BJ (cell line): ENCODE data around the gene ADARB2. TPM values are rescaled to one million over a fixed set of nuclear protein-coding genes. Genes with fewer than 3 reads are reported as not detected.

Experiments used
- CTCF ChIA-PET: fragments of 350-600 bp; formaldehyde crosslinking; extraction: SDS; loops from one replicate; lab custom pipeline; 2021; ENCODE audit warnings: antibody characterized with exemption, inconsistent platforms; lab: Yijun Ruan, JAX
- POLR2A ChIA-PET: fragments of 300-600 bp; sonication (Branson Sonifier 250); formaldehyde crosslinking; extraction: SDS; loops from one replicate; lab custom pipeline; 2021; ENCODE audit warnings: antibody characterized with exemption; lab: Charles Lee
- DNase-seq: peaks from one replicate; pipeline ENCODE4 v3.0.0-alpha.2; 2011; ENCODE audit warnings: low read depth
- H3K27me3 ChIP-seq: 2 replicates; pipeline ENCODE4 v1.6.0; 2011; ENCODE audit warnings: low read length; ENCODE audit not compliant: control insufficient read depth, insufficient read depth
- H3K36me3 ChIP-seq: 2 replicates; pipeline ENCODE4 v1.5.1; 2011; ENCODE audit warnings: low read length; ENCODE audit not compliant: control insufficient read depth, insufficient read depth
- H3K4me3 ChIP-seq: 2 replicates; pipeline ENCODE4 v1.5.1; 2011; ENCODE audit warnings: low read depth, mild to moderate bottlenecking, control low read depth, low read length
- CTCF ChIP-seq: IDR thresholded peaks from 2 replicates; pipeline ENCODE4 v1.5.1; 2011; ENCODE audit warnings: low read depth, mild to moderate bottlenecking, control low read depth, inconsistent platforms, low read length, moderate library complexity; ENCODE audit not compliant: insufficient read depth
- polyA plus RNA-seq: library from polyadenylated mRNA; depleted of rRNA; stranded (reverse); fragments of >200 nt; gene quantifications from 2 replicates; pipeline ENCODE4 v1.2.3, GENCODE V29; 2011

The ADARB2 gene
- polyA plus RNA-seq, 1 experiment, result not detected

DNA sequence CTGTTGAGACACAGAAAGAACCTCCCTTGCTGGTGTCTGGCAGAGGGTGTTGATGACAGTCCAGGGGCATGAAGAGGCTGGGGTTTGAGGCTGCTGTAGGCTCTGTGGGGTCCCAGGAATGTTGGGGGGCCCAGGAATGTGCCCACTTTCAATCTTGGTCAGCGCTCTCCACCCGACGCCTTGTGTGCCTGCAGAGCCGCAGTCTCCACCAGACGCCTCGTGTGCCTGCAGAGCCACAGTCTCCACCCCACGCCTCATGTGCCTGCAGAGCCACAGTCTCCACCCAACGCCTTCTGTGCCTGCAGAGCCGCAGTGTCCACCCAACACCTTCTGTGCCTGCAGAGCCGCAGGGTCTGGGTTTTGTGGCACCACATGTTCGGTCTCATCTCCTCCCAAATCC is 84.0 kb downstream of the ADARB2 start:
- TF ChIP-seq CTCF, result no peak
- Histone ChIP-seq H3K27me3 (no peaks in the 10 kb centered on the region), H3K36me3 (no peaks in the 10 kb centered on the region), H3K4me3 (no peak overlapping the region)
- CTCF ChIA-PET, result no interaction called here
- POLR2A ChIA-PET, result no interaction called here
- no peak for DNase-seq

GRCh38 chr10:1652151-1652550 is 85.2 kb downstream of the ADARB2 start:
- H3K27me3 ChIP-seq, result no peaks in the 10 kb centered on the region
- H3K36me3 ChIP-seq, result no peaks in the 10 kb centered on the region
- DNase-seq, result no peak
- CTCF ChIA-PET, result no interaction called here
- POLR2A ChIA-PET, result no interaction called here
- no peak for TF ChIP-seq CTCF
- no peak overlapping the region for H3K4me3 ChIP-seq

DNA sequence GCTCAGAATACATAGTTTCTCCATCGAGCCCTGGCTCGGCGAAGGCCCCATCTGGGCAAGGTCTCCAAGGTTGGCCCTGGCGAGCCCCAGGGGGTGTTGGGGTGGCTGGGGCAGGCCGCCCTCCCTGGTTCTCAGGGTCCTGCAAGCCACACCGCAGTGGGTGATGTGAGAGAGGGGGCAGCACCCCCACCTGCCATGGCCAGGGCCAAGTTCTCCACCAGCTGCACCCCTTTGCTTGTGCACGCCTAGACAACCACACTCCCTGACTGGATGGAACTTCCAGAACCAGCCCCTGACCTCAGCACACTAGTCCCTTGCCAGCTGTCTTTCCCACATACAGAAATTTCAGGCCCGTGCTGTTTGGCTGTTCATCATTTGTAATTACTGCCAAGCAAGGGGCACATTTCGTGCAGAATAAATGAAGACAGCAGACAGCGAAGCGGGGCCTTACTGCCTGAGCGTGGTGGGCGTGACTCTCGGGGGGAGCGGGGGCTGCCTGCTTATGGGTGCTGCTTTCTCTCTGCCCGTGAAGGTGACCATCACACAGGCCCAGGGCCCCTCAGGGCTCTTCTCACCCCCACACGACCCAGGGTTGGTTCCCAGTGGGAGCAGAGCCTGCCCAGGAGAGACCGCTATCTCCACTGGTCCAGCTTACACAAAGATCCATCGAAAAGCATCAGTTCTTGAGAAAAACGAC is 85.9 kb downstream of the ADARB2 start:
- Histone ChIP-seq H3K36me3 (no peaks in the 10 kb centered on the region), H3K27me3 (no peaks in the 10 kb centered on the region), H3K4me3 (no peak overlapping the region)
- ChIA-PET POLR2A (no interaction called here), CTCF (no interaction called here)
- DNase-seq, result no peak
- no peak for TF ChIP-seq CTCF

DNA sequence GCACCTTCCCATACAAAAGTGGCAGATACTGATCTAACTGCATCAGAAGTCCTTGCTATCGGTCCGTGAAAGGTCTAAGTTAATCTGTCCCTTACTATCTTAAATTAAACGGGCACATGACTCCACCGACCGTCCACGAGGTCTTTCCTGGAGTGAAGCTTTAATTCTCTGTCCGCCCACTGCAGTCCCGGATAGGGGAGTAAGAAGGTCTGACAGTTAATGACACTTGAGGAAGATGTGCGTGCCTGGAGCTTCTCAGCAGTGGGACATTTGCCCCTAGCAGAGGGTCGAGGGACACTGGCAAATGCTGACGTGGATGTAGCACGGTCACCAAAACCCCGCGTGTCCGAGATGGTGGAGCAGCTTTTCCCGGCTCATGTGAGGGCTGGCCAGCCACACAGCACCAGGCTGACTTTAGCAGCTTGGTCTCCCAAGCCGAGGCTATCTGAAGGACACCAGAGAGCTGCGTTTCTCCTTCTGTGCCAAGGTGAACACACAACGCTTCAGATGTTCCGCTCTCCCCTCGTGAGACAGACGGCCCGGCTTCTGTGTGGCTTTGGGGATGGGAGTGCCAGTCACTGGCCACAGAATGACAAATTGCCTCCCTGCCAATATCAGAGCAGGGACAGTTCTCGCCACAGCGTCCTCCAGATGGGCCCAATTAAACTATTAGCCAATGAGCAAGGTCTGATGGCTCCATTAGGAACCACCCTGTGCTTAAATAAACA is 86.6 kb downstream of the ADARB2 start:
- DNase-seq, result no peak
- no peaks in the 10 kb centered on the region for H3K27me3 ChIP-seq
- POLR2A ChIA-PET, result no interaction called here
- TF ChIP-seq CTCF, result no peak
- CTCF ChIA-PET, result interaction anchor here (1.4 kb wide), 1 partner anchor 10 kb away, joined by 3 read pairs; no protein-coding TSS in a partner anchor
- H3K4me3 ChIP-seq, result no peak overlapping the region
- no peaks in the 10 kb centered on the region for H3K36me3 ChIP-seq

DNA sequence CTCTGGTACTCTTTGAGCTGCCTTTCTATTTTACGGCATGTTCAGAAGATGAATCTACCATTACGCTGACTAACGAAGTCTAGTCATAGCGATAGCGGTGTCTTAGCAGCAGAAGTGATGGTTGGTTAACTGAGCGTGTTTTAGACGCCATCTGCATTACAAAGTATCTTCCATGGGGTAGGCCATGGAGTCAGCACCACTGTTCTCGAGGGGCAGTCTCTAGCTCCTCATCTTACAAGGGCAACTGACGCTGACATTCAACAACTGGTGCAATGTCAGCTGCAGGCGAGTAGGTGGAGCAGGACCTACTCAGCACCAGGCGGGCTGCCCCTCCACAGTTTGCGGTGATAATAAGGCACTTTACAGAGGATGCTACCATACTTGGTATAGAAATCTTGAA is 88.7 kb downstream of the ADARB2 start:
- Histone ChIP-seq H3K27me3 (no peaks in the 10 kb centered on the region), H3K36me3 (no peaks in the 10 kb centered on the region), H3K4me3 (no peak overlapping the region)
- no peak for TF ChIP-seq CTCF
- ChIA-PET CTCF (no interaction called here), POLR2A (no interaction called here)
- DNase-seq, result no peak
